SJSA1 (cell line): ENCODE results near the gene NSG2. TPM values are rescaled to one million over a fixed set of nuclear protein-coding genes. Genes with fewer than 3 reads are reported as not detected.

Source experiments
- DNase-seq, 2 experiments: peaks; one replicate each; pipeline ENCODE4 v3.0.0-alpha.2; 2015 to 2020; ENCODE audit warnings: low spot score in 2 of 2, low read depth in 1 of 2
- H3K27ac ChIP-seq: fragments of 250-450 bp; sonication (Bioruptor Pico); 2 replicates; pipeline ENCODE4 v1.5.1; 2020; ENCODE audit warnings: mild to moderate bottlenecking, moderate library complexity
- H3K27me3 ChIP-seq: fragments of 250-450 bp; sonication (Bioruptor Pico); replicated peaks from 2 replicates; pipeline ENCODE4 v1.5.1; 2020; ENCODE audit warnings: mild to moderate bottlenecking, moderate library complexity
- H3K36me3 ChIP-seq: fragments of 250-450 bp; sonication (Bioruptor Pico); 2 replicates; pipeline ENCODE4 v1.5.1; 2020; ENCODE audit warnings: mild to moderate bottlenecking
- H3K4me1 ChIP-seq: fragments of 250-450 bp; sonication (Bioruptor Pico); replicated peaks from 2 replicates; pipeline ENCODE4 v1.6.1; 2021; ENCODE audit warnings: mild to moderate bottlenecking
- H3K4me3 ChIP-seq: fragments of 250-450 bp; sonication (Bioruptor Pico); 2 replicates; pipeline ENCODE4 v1.5.1; 2020; ENCODE audit warnings: mild to moderate bottlenecking
- H3K9me3 ChIP-seq: fragments of 250-450 bp; sonication (Bioruptor Pico); replicated peaks from 2 replicates; pipeline ENCODE4 v1.5.1; 2020; ENCODE audit warnings: mild to moderate bottlenecking
- total RNA-seq: library from RNA; depleted of rRNA; stranded (reverse); fragments of >200 nt; shearing (Covaris generic); gene quantifications from 2 replicates; pipeline ENCODE4 v1.2.3, GENCODE V29; 2014; rRNA removed

NSG2 gene
- total RNA-seq, 1 experiment from 2014 or later = not detected

- DNase-seq = no peak
- Histone ChIP-seq H3K9me3 (peaks cover 14% of the 10 kb centered on the region), H3K27me3 (no peaks in the 10 kb centered on the region), H3K36me3 (no peaks in the 10 kb centered on the region), H3K27ac (no peak overlapping the region), H3K4me1 (peaks cover 4% of the 10 kb centered on the region), H3K4me3 (no peak overlapping the region)
These were observed 109.8 kb downstream of the NSG2 start for GRCh38 chr5:174155281-174155680.

DNA sequence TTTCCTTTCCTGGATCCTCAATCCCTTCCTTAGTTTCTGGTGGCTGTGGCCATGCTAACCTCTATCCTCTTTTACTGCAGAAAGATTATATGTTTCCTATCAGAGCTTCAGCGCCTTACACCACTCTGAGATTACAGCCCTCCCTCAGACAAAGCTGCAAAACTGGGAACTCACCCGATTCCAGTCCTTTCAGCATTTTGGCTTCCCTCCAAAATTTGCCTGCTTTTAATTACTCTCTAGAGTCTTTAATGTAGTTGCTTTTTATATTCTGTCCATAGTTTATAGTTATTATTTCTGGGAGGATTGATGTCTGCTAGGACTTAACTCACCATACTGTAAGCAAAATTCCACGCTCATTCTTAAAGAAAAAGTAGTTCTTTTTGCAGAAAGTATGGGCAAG is 110.2 kb downstream of the NSG2 start:
- DNase-seq = no peak
- Histone ChIP-seq H3K27me3 (no peaks in the 10 kb centered on the region), H3K36me3 (no peaks in the 10 kb centered on the region), H3K4me1 (peaks cover 4% of the 10 kb centered on the region), H3K9me3 (peaks cover 16% of the 10 kb centered on the region), H3K4me3 (no peak overlapping the region), H3K27ac (no peak overlapping the region)

DNA sequence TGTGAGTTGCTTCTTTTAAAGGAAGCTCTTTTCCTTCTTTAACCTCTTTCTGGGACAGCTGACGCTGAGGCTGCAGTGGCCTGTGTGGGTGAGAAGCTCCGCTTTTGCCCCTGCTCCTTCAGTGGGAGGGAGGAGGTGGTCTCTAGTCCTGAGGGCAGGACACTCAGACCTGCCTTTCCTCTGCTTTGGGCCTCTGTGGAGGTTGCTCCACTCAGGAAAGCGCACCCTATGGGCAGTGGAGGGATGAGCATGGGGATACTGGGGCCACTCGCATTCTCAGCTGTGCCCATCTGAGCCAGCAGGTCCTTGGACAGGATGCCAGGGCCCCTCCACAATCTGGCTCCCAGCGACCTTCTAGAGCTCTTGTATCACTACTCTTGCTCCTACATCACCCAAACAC is 111.5 kb downstream of the NSG2 start:
- no peak for DNase-seq
- no peaks in the 10 kb centered on the region for H3K36me3 ChIP-seq
- no peak overlapping the region for H3K4me3 ChIP-seq
- peaks cover 4% of the 10 kb centered on the region for H3K4me1 ChIP-seq
- H3K9me3 ChIP-seq = peaks cover 16% of the 10 kb centered on the region
- no peak overlapping the region for H3K27ac ChIP-seq
- H3K27me3 ChIP-seq = no peaks in the 10 kb centered on the region

Other genes with a start within 250 kb of the NSG2 start
- 23.4 and 27.1 TPM in 2 replicates for gene CPEB4, start 157.4 kb upstream of the NSG2 start, total RNA-seq
- not detected in 2 replicates for gene C5orf47, start 56.5 kb upstream of the NSG2 start, total RNA-seq